ENCODE data around the gene ANO1. TPM values are rescaled to one million over a fixed set of nuclear protein-coding genes. Genes with fewer than 3 reads are reported as not detected.

ANO1 gene
- total RNA-seq, 6 experiments from 2014 or later: not detected

- TF ChIP-seq CTCF (IDR thresholded peaks at IDR 0.05): no peak
- no peaks in the 10 kb centered on the region for H3K36me3 Mint-ChIP-seq (ENCODE audit: low read depth)
- no peak overlapping the region for H3K4me3 Mint-ChIP-seq
- H3K4me1 Mint-ChIP-seq (ENCODE audit: low read depth): peaks cover 13% of the 10 kb centered on the region; the same call in 1 of the 2 replicates
- no peak for DNase-seq
- H3K27me3 Mint-ChIP-seq (ENCODE audit: insufficient read depth): peaks cover 64% of the 10 kb centered on the region
- no peak overlapping the region for H3K27ac Mint-ChIP-seq
- H3K9me3 Mint-ChIP-seq: no peaks in the 10 kb centered on the region
These were observed 26.8 kb downstream of the ANO1 start for GRCh38 chr11:70104961-70105360.

GRCh38 chr11:70105369-70105754 lies 27.2 kb downstream of the ANO1 start:
- Mint-ChIP-seq H3K4me1 (ENCODE audit: low read depth) (peaks cover 13% of the 10 kb centered on the region; the same call in 1 of the 2 replicates), H3K9me3 (no peaks in the 10 kb centered on the region), H3K27ac (no peak overlapping the region), H3K4me3 (no peak overlapping the region), H3K36me3 (ENCODE audit: low read depth) (no peaks in the 10 kb centered on the region), H3K27me3 (ENCODE audit: insufficient read depth) (peaks cover 60% of the 10 kb centered on the region)
- TF ChIP-seq CTCF (IDR thresholded peaks at IDR 0.05): no peak
- no peak for DNase-seq

GRCh38 chr11:70105755-70106571 lies 27.8 kb downstream of the ANO1 start:
- H3K4me1 Mint-ChIP-seq (ENCODE audit: low read depth): peaks cover 13% of the 10 kb centered on the region; the same call in 1 of the 2 replicates
- no peak overlapping the region for H3K4me3 Mint-ChIP-seq
- TF ChIP-seq CTCF (IDR thresholded peaks at IDR 0.05): no peak
- H3K27ac Mint-ChIP-seq: no peak overlapping the region
- H3K27me3 Mint-ChIP-seq (ENCODE audit: insufficient read depth): peaks cover 62% of the 10 kb centered on the region
- no peaks in the 10 kb centered on the region for H3K36me3 Mint-ChIP-seq (ENCODE audit: low read depth)
- no peaks in the 10 kb centered on the region for H3K9me3 Mint-ChIP-seq
- DNase-seq: no peak

- no peak for TF ChIP-seq CTCF (IDR thresholded peaks at IDR 0.05)
- H3K27ac Mint-ChIP-seq: no peak overlapping the region
- peaks cover 5% of the 10 kb centered on the region; the same call in 1 of the 2 replicates for H3K36me3 Mint-ChIP-seq (ENCODE audit: low read depth)
- H3K4me1 Mint-ChIP-seq (ENCODE audit: low read depth): peaks cover 20% of the 10 kb centered on the region
- H3K4me3 Mint-ChIP-seq: no peak overlapping the region
- peaks cover 65% of the 10 kb centered on the region for H3K27me3 Mint-ChIP-seq (ENCODE audit: insufficient read depth)
- no peak for DNase-seq
- H3K9me3 Mint-ChIP-seq: no peaks in the 10 kb centered on the region
These were observed 28.6 kb downstream of the ANO1 start for GRCh38 chr11:70106757-70107156.

- Mint-ChIP-seq H3K4me3 (no peak overlapping the region), H3K27me3 (ENCODE audit: insufficient read depth) (peaks cover 62% of the 10 kb centered on the region), H3K27ac (no peak overlapping the region), H3K4me1 (ENCODE audit: low read depth) (peaks cover 23% of the 10 kb centered on the region), H3K9me3 (no peaks in the 10 kb centered on the region), H3K36me3 (ENCODE audit: low read depth) (peaks cover 5% of the 10 kb centered on the region; the same call in 1 of the 2 replicates)
- DNase-seq: no peak
- no peak for TF ChIP-seq CTCF (IDR thresholded peaks at IDR 0.05)
These were observed 29.1 kb downstream of the ANO1 start for GRCh38 chr11:70107191-70107590.

Measured in HFFc6 (cell line).